HL-60/S4 (cell line): ENCODE results near the gene GLRX2.
"Not testable (repeated sequence)": the region's sequence is repeated elsewhere in the genome, so short reads cannot be mapped to it uniquely, and the experiment has no call there.

Source experiments
- in situ Hi-C: fragments of 300-500 bp; cut with MboI; formaldehyde crosslinking; loops from 2 replicates; pipeline ENCODE4 v1.14.3; 2022; ENCODE audit warnings: low sequenced_read_pairs

GLRX2 gene

DNA sequence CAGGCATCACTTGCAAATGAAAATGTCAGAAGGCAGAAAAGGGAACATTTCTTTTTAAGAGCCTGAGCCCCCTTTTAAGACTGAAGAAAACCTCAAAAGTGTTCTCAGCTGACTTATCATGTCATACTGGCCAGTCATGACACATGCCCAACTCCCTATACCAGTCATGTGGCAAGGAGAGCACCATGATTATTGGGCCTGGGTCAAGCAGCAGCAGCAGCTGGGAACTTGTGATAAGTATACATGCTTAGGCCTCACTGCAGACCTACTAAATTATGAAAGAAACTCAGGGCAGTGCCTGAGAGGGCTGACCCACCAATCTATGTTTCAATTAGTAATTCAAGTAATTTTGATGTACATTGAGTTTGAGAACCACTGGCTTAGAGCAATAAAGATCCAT, 37.2 kb downstream of the GLRX2 start:
- in situ Hi-C loops, result no loop called here

DNA sequence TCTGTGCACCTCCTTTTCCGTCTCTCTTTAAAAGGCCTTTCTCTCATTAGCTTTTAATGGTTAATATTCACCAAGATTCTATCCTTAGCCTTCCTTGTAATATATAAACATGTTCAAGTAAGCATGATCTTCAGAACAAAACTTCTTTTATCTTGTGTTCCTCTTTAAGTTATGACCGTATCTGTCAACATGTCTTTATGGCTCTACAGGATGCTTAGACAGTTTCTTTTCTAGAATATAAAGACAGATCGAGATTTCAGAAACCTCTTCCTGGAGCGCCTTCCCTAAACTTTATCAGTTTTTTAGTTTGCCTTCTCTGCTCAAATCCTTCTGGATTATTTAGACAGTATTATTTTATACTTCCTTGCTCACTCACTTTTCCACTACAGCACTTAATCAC, 38.6 kb downstream of the GLRX2 start:
- in situ Hi-C loops, result no loop called here

DNA sequence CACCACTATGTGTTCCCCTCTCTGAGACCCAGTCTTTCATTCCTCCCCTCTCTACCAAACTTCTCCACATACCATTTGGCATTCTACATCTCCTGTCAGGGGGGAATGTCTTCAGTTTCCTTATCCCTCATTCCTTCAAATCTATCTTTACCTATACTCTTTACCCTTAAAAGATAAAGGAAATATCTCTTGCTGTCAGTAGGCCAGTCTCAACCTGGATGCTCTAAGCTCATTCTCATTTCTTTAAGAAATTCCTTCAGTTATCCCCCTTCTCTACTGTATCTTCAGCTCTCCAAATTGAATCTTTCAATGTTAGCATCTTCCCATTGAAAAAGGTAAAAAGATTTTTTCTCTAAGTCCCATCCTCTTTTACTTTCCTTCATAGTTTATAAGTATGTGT, 39.3 kb downstream of the GLRX2 start:
- in situ Hi-C loops, result no loop called here

DNA sequence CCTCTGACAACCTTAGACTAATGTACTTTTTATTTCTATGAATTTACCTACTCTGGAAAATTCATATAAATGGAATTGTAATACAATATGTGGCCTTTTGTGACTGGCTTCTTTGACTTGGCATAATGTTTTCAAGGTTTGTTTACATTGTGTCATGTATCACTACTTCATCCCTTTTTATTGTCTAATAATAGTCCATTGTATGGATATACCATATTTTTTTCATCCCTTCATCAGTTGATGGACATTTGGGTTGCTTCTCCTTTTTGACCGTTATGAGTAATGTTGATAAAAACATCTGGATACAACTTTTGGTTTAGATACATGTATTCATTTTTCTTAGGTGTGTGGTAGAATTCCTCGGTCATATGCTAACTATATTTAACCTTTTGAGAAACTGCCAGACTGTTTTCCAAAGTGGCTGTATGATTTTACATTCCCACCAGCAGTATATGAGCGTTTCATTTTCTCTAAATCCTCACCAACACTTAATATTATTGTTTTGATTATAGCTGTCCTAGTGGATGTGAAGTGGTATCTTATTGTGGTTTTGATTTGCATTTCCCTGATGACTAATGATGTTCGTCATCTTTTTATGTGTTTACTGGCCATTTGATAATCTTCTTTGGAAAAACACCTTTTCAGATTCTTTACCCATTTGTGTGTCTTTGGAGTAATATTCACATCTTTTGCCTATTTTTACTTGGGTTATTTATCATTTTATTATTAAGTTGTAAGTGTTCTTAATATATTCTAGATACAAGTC, 42.3 kb downstream of the GLRX2 start:
- in situ Hi-C loops, result no loop called here

DNA sequence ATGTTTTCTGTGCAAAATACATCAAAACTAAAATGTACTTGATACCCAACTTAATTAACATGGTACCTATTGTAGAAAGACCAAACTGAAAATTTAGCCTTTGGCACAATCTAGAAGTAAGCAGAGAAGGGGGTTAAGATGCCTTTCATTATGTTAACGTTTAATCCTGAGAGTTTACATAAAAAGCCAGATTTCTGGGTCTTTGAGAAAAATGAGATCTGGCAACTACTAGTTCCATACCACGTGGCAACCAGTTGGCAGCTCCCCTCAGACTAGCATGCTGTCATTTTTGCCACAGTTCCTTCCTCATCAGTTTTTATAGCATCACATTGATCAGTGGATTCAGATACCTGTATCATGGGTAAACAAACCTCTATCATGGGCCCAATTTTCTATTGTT, 44.3 kb downstream of the GLRX2 start:
- in situ Hi-C loops, result no loop called here

DNA sequence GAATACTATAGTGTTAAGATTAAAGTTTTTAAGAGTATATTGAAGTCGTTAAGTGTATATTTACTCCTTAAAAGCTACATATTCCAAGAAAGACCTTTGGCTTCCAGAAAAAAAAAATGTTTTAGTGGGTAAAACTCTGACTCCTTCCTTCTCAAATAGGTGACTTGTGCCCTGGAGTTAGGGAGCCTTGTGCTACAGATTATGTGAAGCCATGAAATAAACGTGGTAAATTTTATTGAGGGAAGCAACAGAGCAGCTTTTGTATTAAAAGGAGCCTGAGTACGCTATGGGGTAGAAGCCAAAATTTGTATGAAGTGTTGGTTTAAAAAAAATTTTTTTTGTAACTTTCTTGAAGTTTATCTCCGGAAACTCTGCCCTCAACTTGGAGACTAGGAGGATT, 44.8 kb downstream of the GLRX2 start:
- in situ Hi-C loops, result no loop called here

DNA sequence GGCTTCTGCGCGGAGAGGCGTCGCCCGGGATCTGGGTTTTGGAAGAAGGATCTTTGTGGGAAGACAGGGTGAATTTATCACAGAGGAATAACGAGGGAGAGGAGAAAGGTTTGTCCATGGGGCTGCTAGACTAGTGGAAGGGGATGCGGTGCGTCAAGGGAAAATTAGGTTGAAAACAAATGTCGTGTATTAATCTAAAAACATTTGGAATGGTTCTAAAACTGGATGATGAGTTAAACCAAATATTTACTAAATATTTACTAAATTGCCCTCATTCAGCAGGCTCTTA, 45.2 kb downstream of the GLRX2 start:
- in situ Hi-C loops, result no loop called here

DNA sequence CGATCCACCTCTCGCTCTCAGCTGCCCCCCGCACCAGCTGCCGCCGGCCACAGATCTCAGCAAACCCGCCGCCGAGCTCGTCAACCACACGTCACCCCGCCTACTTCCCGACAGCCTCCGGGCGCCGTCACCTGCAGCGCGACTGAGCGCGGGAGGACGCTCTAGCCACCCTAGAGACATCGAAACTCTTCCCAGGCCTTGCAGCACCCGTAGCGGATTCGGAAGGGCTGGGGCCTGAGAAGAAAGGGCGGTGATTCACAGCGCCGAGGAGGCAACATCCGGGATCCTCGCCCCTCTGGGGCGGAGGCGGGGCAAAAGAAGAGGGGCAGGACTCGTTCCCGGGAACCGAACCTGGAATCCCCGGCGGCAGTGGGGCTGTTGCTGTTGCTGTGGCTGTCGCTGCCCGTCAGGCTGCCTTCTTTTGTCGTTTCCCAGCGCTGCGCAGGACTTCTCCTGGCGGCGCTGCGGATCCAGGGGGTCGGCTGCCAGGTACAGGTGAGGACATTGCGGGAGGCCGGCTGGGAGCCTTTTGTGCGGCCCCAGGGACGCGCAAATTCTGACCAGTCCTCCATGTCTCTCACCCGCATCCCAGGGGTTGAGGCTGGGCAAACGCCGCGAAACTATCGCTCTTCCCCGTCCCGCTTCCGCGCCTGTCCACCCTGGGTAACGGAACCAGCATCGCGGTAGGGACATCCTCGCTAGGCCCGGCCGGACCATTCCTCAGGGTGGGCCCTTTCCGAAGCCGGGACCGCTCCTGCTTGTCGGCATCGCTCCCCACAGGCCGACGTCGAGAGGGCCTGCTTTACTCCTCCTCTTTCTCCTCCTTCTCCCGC, 45.7 kb downstream of the GLRX2 start, which contains the start of the genes RO60 and UCHL5:
RO60 (plus strand) TSS at position 331 of the 833 bp plus-strand sequence. CDS start 9,443 bp downstream, outside the sequence.
UCHL5 (minus strand) TSS at position 79 of the 833 bp plus-strand sequence. CDS start 100 bp downstream, outside the sequence.
- in situ Hi-C loops, result no loop called here

DNA sequence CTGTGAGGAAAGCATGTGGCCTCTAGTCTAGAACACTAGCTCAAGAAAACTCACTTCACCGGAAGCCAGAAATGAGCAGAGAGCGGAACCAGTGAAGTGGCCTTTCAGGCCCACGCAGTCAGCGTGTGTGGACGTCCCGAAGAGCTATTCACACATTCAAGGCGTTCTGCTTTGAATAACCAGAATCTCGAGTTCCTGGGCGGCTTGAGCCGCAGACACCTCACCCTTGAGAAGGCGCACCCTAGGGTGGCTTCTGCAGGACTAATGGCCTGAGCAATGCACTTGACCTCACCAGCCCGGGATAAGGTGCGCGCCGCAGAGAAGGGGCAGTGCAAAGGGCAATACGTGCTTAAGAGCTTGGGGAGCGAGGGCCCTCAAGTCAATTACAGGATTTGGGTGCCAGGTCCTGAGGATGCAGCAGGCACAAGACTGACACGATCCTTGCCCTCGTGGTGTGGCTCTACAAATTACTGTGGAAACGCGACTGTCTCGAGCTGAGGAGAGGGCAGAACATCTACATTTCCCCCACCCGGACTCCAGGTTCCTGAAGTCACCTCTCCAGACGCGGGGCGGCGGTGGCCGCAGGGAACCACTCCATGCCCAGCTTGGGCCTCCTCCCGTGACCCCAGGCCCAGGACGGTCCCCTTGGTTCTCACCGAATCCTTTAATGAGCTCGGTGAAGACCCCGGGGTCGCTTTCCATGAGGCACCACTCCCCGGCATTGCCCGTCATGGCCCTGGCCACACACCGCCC, 46.5 kb downstream of the GLRX2 start:
- in situ Hi-C loops, result no loop called here

DNA sequence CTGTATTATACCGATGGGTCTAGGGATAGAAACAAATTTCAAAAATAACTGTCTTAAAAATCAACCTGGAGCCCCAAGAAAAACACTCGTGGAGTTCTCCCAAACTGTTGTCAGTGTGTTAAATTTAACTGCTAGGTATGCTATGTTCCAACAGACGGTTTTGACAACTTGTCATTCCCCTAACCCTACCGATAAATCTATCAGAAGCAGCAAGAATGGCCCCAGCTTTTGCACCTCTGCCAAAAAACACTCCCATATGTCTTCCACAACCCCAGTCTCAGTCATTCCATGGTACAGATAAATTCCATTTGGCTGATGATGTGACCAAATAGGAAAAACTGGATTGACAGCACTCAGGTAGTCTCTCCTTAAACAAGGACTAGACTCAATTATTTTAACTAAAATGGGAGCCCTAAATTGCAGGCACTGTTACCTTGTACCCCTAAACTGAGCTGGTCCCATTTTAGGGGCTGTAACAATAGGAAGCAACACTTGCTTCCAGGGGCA, 51.0 kb downstream of the GLRX2 start:
- in situ Hi-C loops, result no loop called here

DNA sequence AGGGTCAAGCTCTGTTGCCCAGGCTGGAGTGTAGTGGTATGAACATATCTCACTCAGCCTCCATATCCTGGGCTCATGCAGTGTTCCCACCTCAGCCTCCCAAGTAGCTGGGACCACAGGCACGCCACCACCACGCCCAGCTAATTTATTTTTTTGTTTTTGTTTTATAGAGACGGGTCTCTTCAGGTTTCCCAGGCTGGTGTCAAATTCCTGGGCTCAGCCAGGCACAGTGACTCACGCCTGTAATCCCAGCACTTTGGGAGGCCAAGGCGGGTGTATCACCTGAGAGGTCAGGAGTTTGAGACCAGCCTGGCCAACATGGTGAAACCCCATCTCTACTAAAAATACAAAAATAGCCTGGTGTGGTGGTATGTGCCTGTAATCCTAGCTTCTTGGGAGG, 56.3 kb downstream of the GLRX2 start:
- in situ Hi-C loops, result not testable (repeated sequence)
